Kasumi-1 (cell line): ENCODE results near the gene RTCB.
"Not testable (repeated sequence)": the region's sequence is repeated elsewhere in the genome, so short reads cannot be mapped to it uniquely, and the experiment has no call there.

Source experiments
- DNase-seq, 2 experiments: peaks; one replicate each; lab custom pipeline; 2025; lab: John Stamatoyannopoulos, UW

The RTCB gene

GRCh38 chr22:32389685-32390084 lies 22.4 kb downstream of the RTCB start:
- peak; percentile 35 to 65 for DNase-seq

GRCh38 chr22:32385681-32386080 lies 26.4 kb downstream of the RTCB start:
- no peak for DNase-seq

- no peak for DNase-seq
Observed at GRCh38 chr22:32380991-32381390, 31.1 kb downstream of the RTCB start.

- DNase-seq = peak; percentile 47 to 52
Observed at GRCh38 chr22:32378707-32379272, 33.3 kb downstream of the RTCB start.

GRCh38 chr22:32376681-32377080 lies 35.4 kb downstream of the RTCB start:
- no peak for DNase-seq

GRCh38 chr22:32375678-32376450 lies 36.2 kb downstream of the RTCB start:
- DNase-seq = no peak

GRCh38 chr22:32364210-32364609 lies 47.8 kb downstream of the RTCB start:
- no peak for DNase-seq

- DNase-seq = no peak
Observed at GRCh38 chr22:32361257-32361656, 50.8 kb downstream of the RTCB start.

- not testable (repeated sequence) for DNase-seq
Observed at GRCh38 chr22:32360096-32360495, 52.0 kb downstream of the RTCB start.

GRCh38 chr22:32357567-32357966 lies 54.5 kb downstream of the RTCB start, which contains the start of gene RFPL3:
RFPL3 (plus strand) TSS chr22:32357867; CDS start chr22:32358072, 205 bp downstream.
- not testable (repeated sequence) for DNase-seq

- no peak for DNase-seq
Observed at GRCh38 chr22:32355760-32356159, 56.3 kb downstream of the RTCB start.

GRCh38 chr22:32354360-32355351 lies 57.4 kb downstream of the RTCB start:
- DNase-seq = no peak

- DNase-seq = no peak
Observed at GRCh38 chr22:32353840-32354239, 58.2 kb downstream of the RTCB start.

GRCh38 chr22:32353292-32353691 lies 58.8 kb downstream of the RTCB start:
- no peak for DNase-seq

- no peak for DNase-seq
Observed at GRCh38 chr22:32352681-32353080, 59.4 kb downstream of the RTCB start.

- DNase-seq = not testable (repeated sequence)
Observed at GRCh38 chr22:32351875-32352274, 60.2 kb downstream of the RTCB start.

- no peak for DNase-seq
Observed at GRCh38 chr22:32348031-32348611, 63.9 kb downstream of the RTCB start.

- DNase-seq = no peak
Observed at GRCh38 chr22:32343941-32344340, 68.1 kb downstream of the RTCB start.

GRCh38 chr22:32342977-32343376 lies 69.1 kb downstream of the RTCB start:
- no peak for DNase-seq

GRCh38 chr22:32341122-32341740 lies 70.8 kb downstream of the RTCB start:
- DNase-seq = no peak

- no peak for DNase-seq
Observed at GRCh38 chr22:32340411-32340810, 71.6 kb downstream of the RTCB start.
